GM19438 (cell line): ENCODE results near the gene C1orf198.

ENCODE experiments used
- ATAC-seq: cut with Tn5 transposase; IDR thresholded peaks from one replicate; pipeline ENCODE4 v1.9.1; 2021; ENCODE audit warnings: low read depth; ENCODE audit not compliant: unreplicated experiment

Gene C1orf198

GRCh38 chr1:230894032-230894431 is 25.7 kb upstream of the C1orf198 start:
- no peak for ATAC-seq

- ATAC-seq, result no peak
Observed at GRCh38 chr1:230892018-230892491, 23.7 kb upstream of the C1orf198 start.

- ATAC-seq, result no peak
Observed at GRCh38 chr1:230891413-230891812, 23.1 kb upstream of the C1orf198 start.

GRCh38 chr1:230884646-230885045 is 16.3 kb upstream of the C1orf198 start:
- ATAC-seq, result no peak

GRCh38 chr1:230883967-230884366 is 15.6 kb upstream of the C1orf198 start:
- ATAC-seq, result no peak

GRCh38 chr1:230879778-230880177 is 11.5 kb upstream of the C1orf198 start:
- ATAC-seq, result no peak

GRCh38 chr1:230878591-230878990 is 10.3 kb upstream of the C1orf198 start:
- ATAC-seq, result no peak

- ATAC-seq, result no peak
Observed at GRCh38 chr1:230877924-230878590, 9.7 kb upstream of the C1orf198 start.

- no peak for ATAC-seq
Observed at GRCh38 chr1:230877146-230877923, 9.0 kb upstream of the C1orf198 start.

GRCh38 chr1:230876660-230877059 is 8.3 kb upstream of the C1orf198 start:
- ATAC-seq, result no peak

GRCh38 chr1:230875370-230875769 is 7.0 kb upstream of the C1orf198 start:
- no peak for ATAC-seq

- no peak for ATAC-seq
Observed at GRCh38 chr1:230870916-230871315, 2.6 kb upstream of the C1orf198 start.

GRCh38 chr1:230869500-230869899 is 1.2 kb upstream of the C1orf198 start:
- ATAC-seq, result no peak

GRCh38 chr1:230868736-230869385 is 540 bp upstream of the C1orf198 start:
- peak; percentile 30 for ATAC-seq

GRCh38 chr1:230867101-230867902 is 1.0 kb downstream of the C1orf198 start:
- no peak for ATAC-seq

GRCh38 chr1:230866171-230867070 is 1.9 kb downstream of the C1orf198 start:
- ATAC-seq, result no peak

- ATAC-seq, result no peak
Observed at GRCh38 chr1:230865062-230865817, 3.1 kb downstream of the C1orf198 start.

GRCh38 chr1:230864441-230864840 is 3.9 kb downstream of the C1orf198 start:
- no peak for ATAC-seq

GRCh38 chr1:230863449-230863848 is 4.9 kb downstream of the C1orf198 start:
- ATAC-seq, result no peak
